Liver (tissue), 9 donors: Measurements from ENCODE around the gene USP35. TPM values are rescaled to one million over a fixed set of nuclear protein-coding genes. Genes with fewer than 3 reads are reported as not detected.

ENCODE experiments used
- DNase-seq: peaks from one replicate; pipeline ENCODE4 v3.0.0-alpha.2; 2017; ENCODE audit warnings: low spot score
- H3K27ac ChIP-seq, 2 donors: one replicate each; pipeline ENCODE4 v1.7.0; 2013; ENCODE audit warnings: inconsistent platforms in 2 of 2, low read length in 2 of 2, control low read depth in 1 of 2, low read depth in 1 of 2, mild to moderate bottlenecking in 1 of 2
- H3K27me3 ChIP-seq, 4 donors: one replicate each; pipeline versions ENCODE4 v1.6.1 to v1.7.0; 2013; ENCODE audit warnings: low read length in 3 of 4, inconsistent platforms in 1 of 4, mild to moderate bottlenecking in 1 of 4, moderate library complexity in 1 of 4; ENCODE audit not compliant: control insufficient read depth in 4 of 4, insufficient read depth in 4 of 4
- H3K36me3 ChIP-seq, 4 donors: one replicate each; pipeline versions ENCODE4 v1.6.1 to v1.7.0; 2013; ENCODE audit warnings: low read length in 3 of 4, mild to moderate bottlenecking in 3 of 4, low read depth in 1 of 4, moderate library complexity in 1 of 4; ENCODE audit not compliant: control insufficient read depth in 4 of 4, insufficient read depth in 3 of 4
- H3K4me1 ChIP-seq, 4 donors: one replicate each; pipeline versions ENCODE4 v1.6.1 to v1.7.0; 2013; ENCODE audit warnings: low read length in 3 of 4, mild to moderate bottlenecking in 3 of 4, moderate library complexity in 1 of 4; ENCODE audit not compliant: control insufficient read depth in 4 of 4, insufficient read depth in 4 of 4
- H3K4me3 ChIP-seq, 3 donors: one replicate each; pipeline versions ENCODE4 v1.6.1 to v1.7.0; 2013; ENCODE audit warnings: low read length in 3 of 3, control low read depth in 1 of 3, low read depth in 1 of 3, mild to moderate bottlenecking in 1 of 3
- H3K9ac ChIP-seq, 2 donors: one replicate each; pipeline ENCODE4 v1.7.0; 2013; ENCODE audit warnings: low read length in 2 of 2, mild to moderate bottlenecking in 2 of 2, moderate library complexity in 2 of 2, control low read depth in 1 of 2, low read depth in 1 of 2
- H3K9me3 ChIP-seq, 4 donors: one replicate each; pipeline versions ENCODE4 v1.6.1 to v1.7.0; 2013; ENCODE audit warnings: low read length in 3 of 4; ENCODE audit not compliant: control insufficient read depth in 4 of 4
- EGR1 ChIP-seq, 2 donors: IDR thresholded peaks; 2 replicates each; pipeline ENCODE4 v1.6.1; 2016 to 2018; ENCODE audit warnings: antibody characterized with exemption in 2 of 2, low read depth in 2 of 2
- FOXA1 ChIP-seq: IDR thresholded peaks from 2 replicates; pipeline ENCODE4 v1.6.1; 2016; ENCODE audit warnings: antibody characterized with exemption
- FOXA2 ChIP-seq: IDR thresholded peaks from 2 replicates; pipeline ENCODE4 v1.6.1; 2016; ENCODE audit warnings: antibody characterized with exemption
- GABPA ChIP-seq, 2 donors: IDR thresholded peaks in 1 of 2; conservative IDR thresholded peaks in 1 of 2; 2 replicates each; pipeline ENCODE4 v1.6.1; 2016; ENCODE audit warnings: antibody characterized with exemption in 2 of 2, mild to moderate bottlenecking in 1 of 2, moderate library complexity in 1 of 2
- HNF4A ChIP-seq, 2 donors: conservative IDR thresholded peaks; 2 replicates each; pipeline ENCODE4 v1.6.1; 2016; ENCODE audit warnings: antibody characterized with exemption in 2 of 2, mild to moderate bottlenecking in 2 of 2
- HNF4G ChIP-seq: IDR thresholded peaks from 2 replicates; pipeline ENCODE4 v1.6.1; 2016; ENCODE audit warnings: antibody characterized with exemption
- JUND ChIP-seq, 2 donors: IDR thresholded peaks; 2 replicates each; pipeline ENCODE4 v1.6.1; 2016; ENCODE audit warnings: antibody characterized with exemption in 2 of 2
- NR2F2 ChIP-seq: IDR thresholded peaks from 2 replicates; pipeline ENCODE4 v1.6.1; 2016; ENCODE audit warnings: antibody characterized with exemption
- RAD21 ChIP-seq, 2 donors: IDR thresholded peaks; 2 replicates each; pipeline ENCODE4 v1.6.1; 2016; ENCODE audit warnings: antibody characterized with exemption in 2 of 2, mild to moderate bottlenecking in 2 of 2
- RXRA ChIP-seq, 2 donors: IDR thresholded peaks; 2 replicates each; pipeline ENCODE4 v1.6.1; 2017 to 2018; ENCODE audit warnings: antibody characterized with exemption in 2 of 2, mild to moderate bottlenecking in 1 of 2
- SP1 ChIP-seq: IDR thresholded peaks from 2 replicates; pipeline ENCODE4 v1.6.1; 2018; ENCODE audit warnings: antibody characterized with exemption, mild to moderate bottlenecking
- TAF1 ChIP-seq: conservative IDR thresholded peaks from 2 replicates; pipeline ENCODE4 v1.6.1; 2016; ENCODE audit warnings: antibody characterized with exemption, mild to moderate bottlenecking
- YY1 ChIP-seq: IDR thresholded peaks from 2 replicates; pipeline ENCODE4 v1.6.1; 2016; ENCODE audit warnings: antibody characterized with exemption, mild to moderate bottlenecking
- WGBS: extraction: QIAGEN DNeasy Blood & Tissue Kit; methylation state at CpG from one replicate; pipeline ENCODE4 v1.1.7; 2013; 5-methylcytosine and 5-hydroxymethylcytosine counted together
- polyA plus RNA-seq, 2 donors: library from polyadenylated mRNA; stranded (reverse) in 1 of 2; unstranded in 1 of 2; fragments of 200-250 nt in 1 of 2; fragments of >200 nt in 1 of 2; fragmentation: Nextera tagmentation in 1 of 2; extraction: Ambion mirVana in 1 of 2; gene quantifications; one replicate each; pipeline versions ENCODE4 v1.2.1 to v1.2.3, GENCODE V29; 2013 to 2015
- total RNA-seq, 2 donors: library from RNA; depleted of rRNA; stranded (reverse); fragments of >200 nt; gene quantifications; one replicate each; pipeline ENCODE4 v1.2.3, GENCODE V29; 2014
- TF ChIP-seq, protein P1 (sequence below): IDR thresholded peaks from 2 replicates; pipeline ENCODE4 v1.6.1; 2016; ENCODE audit warnings: antibody characterized with exemption, mild to moderate bottlenecking
- TF ChIP-seq, protein P2 (sequence below): IDR thresholded peaks from 2 replicates; pipeline ENCODE4 v1.6.1; 2016; ENCODE audit warnings: antibody characterized with exemption
- TF ChIP-seq, protein P3 (sequence below): IDR thresholded peaks from 2 replicates; pipeline ENCODE4 v1.6.1; 2016; ENCODE audit warnings: antibody characterized with exemption
- TF ChIP-seq, protein P4 (sequence below): fragments of 150-350 bp; IDR thresholded peaks from 2 replicates; pipeline ENCODE4 v1.5.1; 2017; ENCODE audit warnings: improper control_type of control experiment, low read depth, low read length; ENCODE audit not compliant: missing input control
- donor health status: healthy.
- donor health status: healthy.
- donor health status: healthy.
- donor health status: healthy.
- donor health status: healthy.

USP35 gene
- total and polyA plus RNA-seq, 4 donors: 2.3 to 11.0 (median 4.8) TPM

DNA sequence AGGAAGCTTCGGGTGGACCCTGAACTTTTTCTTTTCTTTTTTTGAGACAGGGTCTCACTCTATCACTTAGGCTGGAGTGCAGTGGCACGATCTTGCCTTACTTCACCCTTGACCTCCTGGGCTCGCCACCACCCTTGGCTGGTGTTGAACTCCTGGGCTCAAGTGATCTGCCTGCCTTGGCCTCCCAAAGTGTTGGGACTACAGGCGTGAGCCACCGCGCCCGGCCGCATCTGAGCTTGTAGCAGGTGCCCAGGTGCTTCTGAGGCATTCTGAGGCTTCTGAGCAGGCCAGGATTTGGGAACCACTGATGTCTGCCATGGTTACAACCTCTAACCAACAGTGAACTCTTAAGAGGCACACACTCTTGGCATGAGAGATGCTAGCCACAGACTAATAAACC is 5.1 kb downstream of the USP35 start (continued):
- TF ChIP-seq, protein P1, sequence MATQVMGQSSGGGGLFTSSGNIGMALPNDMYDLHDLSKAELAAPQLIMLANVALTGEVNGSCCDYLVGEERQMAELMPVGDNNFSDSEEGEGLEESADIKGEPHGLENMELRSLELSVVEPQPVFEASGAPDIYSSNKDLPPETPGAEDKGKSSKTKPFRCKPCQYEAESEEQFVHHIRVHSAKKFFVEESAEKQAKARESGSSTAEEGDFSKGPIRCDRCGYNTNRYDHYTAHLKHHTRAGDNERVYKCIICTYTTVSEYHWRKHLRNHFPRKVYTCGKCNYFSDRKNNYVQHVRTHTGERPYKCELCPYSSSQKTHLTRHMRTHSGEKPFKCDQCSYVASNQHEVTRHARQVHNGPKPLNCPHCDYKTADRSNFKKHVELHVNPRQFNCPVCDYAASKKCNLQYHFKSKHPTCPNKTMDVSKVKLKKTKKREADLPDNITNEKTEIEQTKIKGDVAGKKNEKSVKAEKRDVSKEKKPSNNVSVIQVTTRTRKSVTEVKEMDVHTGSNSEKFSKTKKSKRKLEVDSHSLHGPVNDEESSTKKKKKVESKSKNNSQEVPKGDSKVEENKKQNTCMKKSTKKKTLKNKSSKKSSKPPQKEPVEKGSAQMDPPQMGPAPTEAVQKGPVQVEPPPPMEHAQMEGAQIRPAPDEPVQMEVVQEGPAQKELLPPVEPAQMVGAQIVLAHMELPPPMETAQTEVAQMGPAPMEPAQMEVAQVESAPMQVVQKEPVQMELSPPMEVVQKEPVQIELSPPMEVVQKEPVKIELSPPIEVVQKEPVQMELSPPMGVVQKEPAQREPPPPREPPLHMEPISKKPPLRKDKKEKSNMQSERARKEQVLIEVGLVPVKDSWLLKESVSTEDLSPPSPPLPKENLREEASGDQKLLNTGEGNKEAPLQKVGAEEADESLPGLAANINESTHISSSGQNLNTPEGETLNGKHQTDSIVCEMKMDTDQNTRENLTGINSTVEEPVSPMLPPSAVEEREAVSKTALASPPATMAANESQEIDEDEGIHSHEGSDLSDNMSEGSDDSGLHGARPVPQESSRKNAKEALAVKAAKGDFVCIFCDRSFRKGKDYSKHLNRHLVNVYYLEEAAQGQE: no peak
- TF ChIP-seq NR2F2 (no peak), HNF4A (conservative IDR thresholded peaks at IDR 0.05) (no peak), JUND (IDR thresholded peaks at IDR 0.05) (no peak), GABPA (IDR thresholded peaks at IDR 0.05 in 1 of 2, conservative IDR thresholded peaks at IDR 0.05 in 1 of 2) (no peak), RXRA (IDR thresholded peaks at IDR 0.05) (no peak), SP1 (no peak), YY1 (no peak), TAF1 (no peak)
- TF ChIP-seq, protein P2, sequence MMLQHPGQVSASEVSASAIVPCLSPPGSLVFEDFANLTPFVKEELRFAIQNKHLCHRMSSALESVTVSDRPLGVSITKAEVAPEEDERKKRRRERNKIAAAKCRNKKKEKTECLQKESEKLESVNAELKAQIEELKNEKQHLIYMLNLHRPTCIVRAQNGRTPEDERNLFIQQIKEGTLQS: no peak

DNA sequence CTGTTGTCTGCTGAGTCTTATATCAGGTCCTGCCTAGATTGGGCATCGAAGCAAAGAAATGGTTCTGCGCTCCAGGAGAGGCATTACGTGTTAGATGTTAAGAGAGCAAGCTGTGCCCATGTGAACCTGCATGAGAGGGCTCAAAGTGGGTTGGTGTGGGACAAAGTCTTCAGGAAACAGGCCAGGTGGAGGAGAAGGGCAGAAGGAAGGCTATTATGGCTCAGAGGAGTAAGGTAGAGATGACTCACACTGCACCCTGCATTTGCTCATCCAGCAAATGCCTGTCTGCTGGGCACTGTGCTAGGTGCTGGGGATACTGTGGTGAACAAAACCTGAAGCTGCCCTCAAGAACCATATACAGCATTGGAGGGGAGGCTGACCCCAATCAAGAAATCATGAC is 5.8 kb downstream of the USP35 start:
- no peak overlapping the region for H3K4me3 ChIP-seq
- 96% methylated on average over 3 of the region's 3 CpGs for WGBS
- peaks cover 0 to 7% (median under 1%) of the 10 kb centered on the region in 4 donors for H3K36me3 ChIP-seq
- no peak overlapping the region for H3K9ac ChIP-seq
- TF ChIP-seq GABPA (IDR thresholded peaks at IDR 0.05 in 1 of 2, conservative IDR thresholded peaks at IDR 0.05 in 1 of 2) (no peak), YY1 (no peak), NR2F2 (no peak), TAF1 (no peak), FOXA2 (no peak), SP1 (no peak), RAD21 (IDR thresholded peaks at IDR 0.05) (no peak), FOXA1 (no peak), HNF4G (no peak), JUND (IDR thresholded peaks at IDR 0.05) (no peak), HNF4A (conservative IDR thresholded peaks at IDR 0.05) (no peak), EGR1 (IDR thresholded peaks at IDR 0.05; ENCODE audit: low read depth in 2 of 2) (no peak)
- TF ChIP-seq, protein P3, sequence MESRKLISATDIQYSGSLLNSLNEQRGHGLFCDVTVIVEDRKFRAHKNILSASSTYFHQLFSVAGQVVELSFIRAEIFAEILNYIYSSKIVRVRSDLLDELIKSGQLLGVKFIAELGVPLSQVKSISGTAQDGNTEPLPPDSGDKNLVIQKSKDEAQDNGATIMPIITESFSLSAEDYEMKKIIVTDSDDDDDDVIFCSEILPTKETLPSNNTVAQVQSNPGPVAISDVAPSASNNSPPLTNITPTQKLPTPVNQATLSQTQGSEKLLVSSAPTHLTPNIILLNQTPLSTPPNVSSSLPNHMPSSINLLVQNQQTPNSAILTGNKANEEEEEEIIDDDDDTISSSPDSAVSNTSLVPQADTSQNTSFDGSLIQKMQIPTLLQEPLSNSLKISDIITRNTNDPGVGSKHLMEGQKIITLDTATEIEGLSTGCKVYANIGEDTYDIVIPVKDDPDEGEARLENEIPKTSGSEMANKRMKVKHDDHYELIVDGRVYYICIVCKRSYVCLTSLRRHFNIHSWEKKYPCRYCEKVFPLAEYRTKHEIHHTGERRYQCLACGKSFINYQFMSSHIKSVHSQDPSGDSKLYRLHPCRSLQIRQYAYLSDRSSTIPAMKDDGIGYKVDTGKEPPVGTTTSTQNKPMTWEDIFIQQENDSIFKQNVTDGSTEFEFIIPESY: no peak
- TF ChIP-seq, protein P1: no peak
- TF ChIP-seq, protein P2: no peak
- TF ChIP-seq, protein P4, sequence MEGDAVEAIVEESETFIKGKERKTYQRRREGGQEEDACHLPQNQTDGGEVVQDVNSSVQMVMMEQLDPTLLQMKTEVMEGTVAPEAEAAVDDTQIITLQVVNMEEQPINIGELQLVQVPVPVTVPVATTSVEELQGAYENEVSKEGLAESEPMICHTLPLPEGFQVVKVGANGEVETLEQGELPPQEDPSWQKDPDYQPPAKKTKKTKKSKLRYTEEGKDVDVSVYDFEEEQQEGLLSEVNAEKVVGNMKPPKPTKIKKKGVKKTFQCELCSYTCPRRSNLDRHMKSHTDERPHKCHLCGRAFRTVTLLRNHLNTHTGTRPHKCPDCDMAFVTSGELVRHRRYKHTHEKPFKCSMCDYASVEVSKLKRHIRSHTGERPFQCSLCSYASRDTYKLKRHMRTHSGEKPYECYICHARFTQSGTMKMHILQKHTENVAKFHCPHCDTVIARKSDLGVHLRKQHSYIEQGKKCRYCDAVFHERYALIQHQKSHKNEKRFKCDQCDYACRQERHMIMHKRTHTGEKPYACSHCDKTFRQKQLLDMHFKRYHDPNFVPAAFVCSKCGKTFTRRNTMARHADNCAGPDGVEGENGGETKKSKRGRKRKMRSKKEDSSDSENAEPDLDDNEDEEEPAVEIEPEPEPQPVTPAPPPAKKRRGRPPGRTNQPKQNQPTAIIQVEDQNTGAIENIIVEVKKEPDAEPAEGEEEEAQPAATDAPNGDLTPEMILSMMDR: no peak
- H3K4me1 ChIP-seq: peaks cover 11 to 34% (median 26%) of the 10 kb centered on the region in 4 donors
- H3K27ac ChIP-seq: no peak overlapping the region
- no peaks in the 10 kb centered on the region for H3K27me3 ChIP-seq
- no peak for DNase-seq
- no peaks in the 10 kb centered on the region for H3K9me3 ChIP-seq
